Measurements from ENCODE around the gene BBS12. TPM values are rescaled to one million over a fixed set of nuclear protein-coding genes. Genes with fewer than 3 reads are reported as not detected.

Gene BBS12
- polyA plus RNA-seq, 2 of the 4 experiments (the other 2 are of a cell fraction), result 3.2 to 3.4 TPM

DNA sequence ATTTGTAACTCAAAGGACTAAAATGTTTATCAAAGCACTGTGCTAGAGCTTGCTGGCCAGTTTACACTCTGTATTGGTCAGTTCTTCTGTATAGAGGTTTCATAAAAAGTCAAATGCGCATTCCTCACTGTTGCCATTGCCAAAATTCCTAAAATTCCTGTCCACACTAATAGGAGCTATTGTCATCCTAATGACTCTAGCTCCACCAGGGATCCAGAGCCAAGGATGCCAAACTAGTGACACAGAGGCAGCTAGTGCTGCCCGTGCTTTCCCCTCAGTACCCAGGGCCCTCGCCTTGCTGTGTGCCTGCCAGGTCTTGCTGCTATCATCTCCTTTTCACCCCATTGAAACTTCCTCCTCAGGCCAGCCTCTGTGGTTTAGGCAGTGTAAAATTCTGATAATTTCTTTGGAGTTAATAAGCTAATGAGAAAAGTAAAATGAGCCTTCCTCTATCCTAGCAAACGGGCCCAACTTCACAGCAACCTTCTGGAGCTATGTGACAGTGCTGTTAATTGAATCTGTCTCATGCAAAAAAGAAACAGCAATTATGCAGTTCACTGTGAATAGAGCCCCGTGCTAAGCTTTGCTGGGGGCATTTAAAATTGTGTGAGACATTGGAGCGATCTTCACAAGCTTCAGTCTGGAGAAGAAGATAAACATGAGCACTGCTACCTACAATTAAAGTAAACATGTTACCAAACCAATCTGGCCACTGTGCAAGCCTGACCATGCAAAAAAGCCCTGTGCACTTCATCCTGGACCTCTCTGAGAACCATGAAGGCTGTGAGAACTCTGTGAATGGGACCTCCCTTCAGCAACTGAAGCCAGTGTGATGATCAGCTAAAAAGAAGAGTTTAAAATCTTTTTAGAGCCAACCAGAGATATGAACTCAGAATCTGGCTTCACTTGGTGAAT lies 51.1 kb downstream of the BBS12 start:
- Histone ChIP-seq H3K9me3 (no peaks in the 10 kb centered on the region), H3K4me1 (peaks cover 43% of the 10 kb centered on the region), H3K27ac (peak overlapping the region; percentile 87 to 89), H3K4me2 (peak overlapping the region; percentile 86), H3K4me3 (peak overlapping the region; percentile 12; the same call in 1 of the 3 replicates)
- peak; percentile 62 for TF ChIP-seq JUNB (IDR thresholded peaks at IDR 0.05)
- TF ChIP-seq ZFP36 (IDR thresholded peaks at IDR 0.05; ENCODE audit: borderline replicate concordance, partially characterized antibody), result peak; percentile 54
- TF ChIP-seq, protein P1, sequence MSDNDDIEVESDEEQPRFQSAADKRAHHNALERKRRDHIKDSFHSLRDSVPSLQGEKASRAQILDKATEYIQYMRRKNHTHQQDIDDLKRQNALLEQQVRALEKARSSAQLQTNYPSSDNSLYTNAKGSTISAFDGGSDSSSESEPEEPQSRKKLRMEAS (IDR thresholded peaks at IDR 0.05), result peak; percentile 72
- TF ChIP-seq MAFK (IDR thresholded peaks at IDR 0.05; ENCODE audit: partially characterized antibody), result peak; percentile 3
- TF ChIP-seq FOSL2 (IDR thresholded peaks at IDR 0.05), result peak; percentile 34; the same call in 1 of the 2 replicates
- peak; percentile 65 for TF ChIP-seq FOSL2 (CRISPR knock-in tag; IDR thresholded peaks at IDR 0.05)
- peak in 1 of 2 experiments; percentile 65; a peak in 1 of 4 replicates for TF ChIP-seq CEBPB (IDR thresholded peaks at IDR 0.05)
- no peak for TF ChIP-seq CHD2 (IDR thresholded peaks at IDR 0.05; ENCODE audit: low read length, partially characterized antibody)
- TF ChIP-seq, protein P2, sequence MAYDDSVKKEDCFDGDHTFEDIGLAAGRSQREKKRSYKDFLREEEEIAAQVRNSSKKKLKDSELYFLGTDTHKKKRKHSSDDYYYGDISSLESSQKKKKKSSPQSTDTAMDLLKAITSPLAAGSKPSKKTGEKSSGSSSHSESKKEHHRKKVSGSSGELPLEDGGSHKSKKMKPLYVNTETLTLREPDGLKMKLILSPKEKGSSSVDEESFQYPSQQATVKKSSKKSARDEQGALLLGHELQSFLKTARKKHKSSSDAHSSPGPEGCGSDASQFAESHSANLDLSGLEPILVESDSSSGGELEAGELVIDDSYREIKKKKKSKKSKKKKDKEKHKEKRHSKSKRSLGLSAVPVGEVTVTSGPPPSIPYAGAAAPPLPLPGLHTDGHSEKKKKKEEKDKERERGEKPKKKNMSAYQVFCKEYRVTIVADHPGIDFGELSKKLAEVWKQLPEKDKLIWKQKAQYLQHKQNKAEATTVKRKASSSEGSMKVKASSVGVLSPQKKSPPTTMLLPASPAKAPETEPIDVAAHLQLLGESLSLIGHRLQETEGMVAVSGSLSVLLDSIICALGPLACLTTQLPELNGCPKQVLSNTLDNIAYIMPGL (CRISPR knock-in tag; IDR thresholded peaks at IDR 0.05; ENCODE audit: borderline replicate concordance), result no peak
- TF ChIP-seq SMC3 (IDR thresholded peaks at IDR 0.05), result 0 out of 3 replicates have a peak, but pooled peaks have one; percentile 11
- TF ChIP-seq, protein P3, sequence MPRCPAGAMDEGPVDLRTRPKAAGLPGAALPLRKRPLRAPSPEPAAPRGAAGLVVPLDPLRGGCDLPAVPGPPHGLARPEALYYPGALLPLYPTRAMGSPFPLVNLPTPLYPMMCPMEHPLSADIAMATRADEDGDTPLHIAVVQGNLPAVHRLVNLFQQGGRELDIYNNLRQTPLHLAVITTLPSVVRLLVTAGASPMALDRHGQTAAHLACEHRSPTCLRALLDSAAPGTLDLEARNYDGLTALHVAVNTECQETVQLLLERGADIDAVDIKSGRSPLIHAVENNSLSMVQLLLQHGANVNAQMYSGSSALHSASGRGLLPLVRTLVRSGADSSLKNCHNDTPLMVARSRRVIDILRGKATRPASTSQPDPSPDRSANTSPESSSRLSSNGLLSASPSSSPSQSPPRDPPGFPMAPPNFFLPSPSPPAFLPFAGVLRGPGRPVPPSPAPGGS (IDR thresholded peaks at IDR 0.05), result 0 out of 3 replicates have a peak, but pooled peaks have one; percentile 37
- no peak for TF ChIP-seq CHD4 (IDR thresholded peaks at IDR 0.05; ENCODE audit: borderline replicate concordance)
- peak; percentile 89; the same call in 1 of the 2 replicates for TF ChIP-seq GATA3 (IDR thresholded peaks at IDR 0.05; ENCODE audit: borderline replicate concordance)
- TF ChIP-seq RAD21 (conservative IDR thresholded peaks at IDR 0.05 in 1 of 2, IDR thresholded peaks at IDR 0.05 in 1 of 2), result peak in 1 of 2 experiments; percentile 36; a peak in 1 of 5 replicates
- TF ChIP-seq EP300 (IDR thresholded peaks at IDR 0.05), result peak; percentile 13 to 60; a peak in 3 of 5 replicates
- DNase-seq (ENCODE audit: low read depth in 1 of 2, low spot score in 1 of 2) (peak; percentile 70 to 76), ATAC-seq (peak; percentile 99 to 100), FAIRE-seq (no peak)
- ChIA-PET CTCF (interaction anchor here (0.8 to 1.7 kb wide), 5 partner anchors 10 to 148 kb away, joined by 3 to 6 read pairs (median 3); no protein-coding TSS in a partner anchor), POLR2A (interaction anchor here (0.6 to 1.2 kb wide), 3 partner anchors 18 to 44 kb away, joined by 4 to 12 read pairs (median 5); no protein-coding TSS in a partner anchor)
- 2% methylated on average over 6 of the region's 6 CpGs for WGBS (ENCODE audit: missing lambda C conversion rate)

DNA sequence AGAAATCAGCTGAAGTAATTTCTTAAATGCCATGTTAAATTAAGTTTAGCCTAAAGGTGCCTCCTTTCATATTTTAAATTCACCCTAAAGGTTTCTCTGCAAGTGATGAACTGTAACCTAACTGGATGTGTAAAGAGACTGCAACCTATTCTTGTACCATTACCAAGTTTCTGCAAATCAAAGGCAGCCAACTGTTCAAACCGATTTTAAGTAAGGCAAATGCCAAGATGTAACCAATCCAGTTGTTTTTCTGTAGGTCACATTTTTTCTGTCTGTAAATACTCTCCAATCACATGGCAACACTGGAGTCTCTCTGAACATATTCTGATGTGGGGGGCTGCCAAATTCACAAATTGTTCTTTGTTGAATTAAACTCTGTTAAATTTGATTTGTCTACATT lies 51.8 kb downstream of the BBS12 start:
- peaks cover 41% of the 10 kb centered on the region for H3K4me1 ChIP-seq
- peak overlapping the region; percentile 87 to 89 for H3K27ac ChIP-seq
- H3K4me3 ChIP-seq, result no peak overlapping the region
- TF ChIP-seq HOXB13 (CRISPR knock-in tag; IDR thresholded peaks at IDR 0.05; ENCODE audit: low read depth), result no peak
- TF ChIP-seq JUNB (IDR thresholded peaks at IDR 0.05), result no peak
- TF ChIP-seq NPAS2 (CRISPR knock-in tag; IDR thresholded peaks at IDR 0.05; ENCODE audit: borderline replicate concordance), result no peak
- TF ChIP-seq, protein P4, sequence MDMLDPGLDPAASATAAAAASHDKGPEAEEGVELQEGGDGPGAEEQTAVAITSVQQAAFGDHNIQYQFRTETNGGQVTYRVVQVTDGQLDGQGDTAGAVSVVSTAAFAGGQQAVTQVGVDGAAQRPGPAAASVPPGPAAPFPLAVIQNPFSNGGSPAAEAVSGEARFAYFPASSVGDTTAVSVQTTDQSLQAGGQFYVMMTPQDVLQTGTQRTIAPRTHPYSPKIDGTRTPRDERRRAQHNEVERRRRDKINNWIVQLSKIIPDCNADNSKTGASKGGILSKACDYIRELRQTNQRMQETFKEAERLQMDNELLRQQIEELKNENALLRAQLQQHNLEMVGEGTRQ (IDR thresholded peaks at IDR 0.05), result no peak
- no peak for TF ChIP-seq GATA3 (IDR thresholded peaks at IDR 0.05; ENCODE audit: borderline replicate concordance)
- no peak for TF ChIP-seq HOXB5 (CRISPR knock-in tag; IDR thresholded peaks at IDR 0.05)
- no peak for TF ChIP-seq EHF (CRISPR knock-in tag; IDR thresholded peaks at IDR 0.05)
- TF ChIP-seq FOSL2 (IDR thresholded peaks at IDR 0.05), result no peak
- TF ChIP-seq FOSL2 (CRISPR knock-in tag; IDR thresholded peaks at IDR 0.05), result no peak
- no peak for TF ChIP-seq FOSB (CRISPR knock-in tag; IDR thresholded peaks at IDR 0.05)
- no peak for TF ChIP-seq HEYL (CRISPR knock-in tag; IDR thresholded peaks at IDR 0.05)
- POLR2A ChIA-PET, result no interaction called here
- FAIRE-seq (no peak), ATAC-seq (0 out of 6 replicates have a peak, but pooled peaks of 1 of the 2 experiments have one; percentile 14), DNase-seq (ENCODE audit: low read depth in 1 of 2, low spot score in 1 of 2) (no peak)
- no peaks in the 10 kb centered on the region for H3K9me3 ChIP-seq
- peak overlapping the region; percentile 86 for H3K4me2 ChIP-seq
- CTCF ChIA-PET, result interaction anchor here (1.7 kb wide), 1 partner anchor 26 kb away, joined by 6 read pairs; no protein-coding TSS in a partner anchor
- 9% methylated on average over 1 of the region's 1 CpG for WGBS (ENCODE audit: missing lambda C conversion rate)
